Activated T-cell treated with anti-CD3 and anti-CD28 coated beads for 1 hour (primary cell): Measurements from ENCODE around the gene SKIC2.
"Not testable (repeated sequence)": the region's sequence is repeated elsewhere in the genome, so short reads cannot be mapped to it uniquely, and the experiment has no call there.

ENCODE experiments used
- DNase-seq: peaks from one replicate; pipeline ENCODE4 v3.0.0-alpha.2; 2020; ENCODE audit warnings: low read depth

SKIC2 gene

DNA sequence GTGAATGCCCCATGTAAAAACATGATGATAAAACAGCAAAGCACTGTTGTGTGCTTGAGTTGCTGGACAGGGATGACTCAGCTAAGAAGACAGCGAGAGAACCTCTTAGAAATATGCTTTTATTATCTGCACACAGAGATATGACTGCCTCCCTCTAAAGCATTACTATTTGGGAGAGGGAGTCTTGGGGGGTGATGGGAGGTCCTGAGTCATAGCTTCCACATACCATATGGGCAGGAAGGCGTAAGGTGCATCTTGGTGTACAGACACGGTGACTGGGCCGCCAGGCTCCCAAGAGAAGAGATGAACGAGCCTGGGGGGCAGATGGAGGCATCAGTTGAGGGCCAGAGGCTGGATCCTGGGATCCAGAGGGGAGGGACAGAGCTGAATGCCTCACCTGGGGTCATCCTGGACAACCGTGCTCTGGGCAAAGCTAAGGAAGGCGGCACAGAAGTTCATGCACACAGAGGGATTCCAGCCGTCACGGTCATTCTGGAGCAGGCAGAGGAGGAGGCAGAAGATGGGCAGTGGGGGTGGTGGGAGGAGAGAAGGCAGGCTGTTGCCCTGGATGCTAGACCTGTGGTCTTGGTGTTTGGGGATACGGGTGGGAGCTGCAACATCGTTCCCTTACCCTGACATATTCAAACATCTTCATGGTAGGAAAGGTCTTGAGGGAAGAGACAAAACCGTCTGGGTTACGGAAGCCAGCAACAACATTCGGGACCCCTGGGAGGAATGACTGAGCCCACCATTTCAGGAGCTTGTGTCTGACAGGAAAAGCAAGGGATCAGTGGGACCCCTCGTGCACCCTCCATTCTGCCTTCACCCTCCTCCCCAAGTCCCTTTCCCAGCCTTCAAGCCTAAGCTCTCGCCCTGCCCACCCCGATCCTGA is 11.0 kb downstream of the SKIC2 start:
- no peak for DNase-seq

DNA sequence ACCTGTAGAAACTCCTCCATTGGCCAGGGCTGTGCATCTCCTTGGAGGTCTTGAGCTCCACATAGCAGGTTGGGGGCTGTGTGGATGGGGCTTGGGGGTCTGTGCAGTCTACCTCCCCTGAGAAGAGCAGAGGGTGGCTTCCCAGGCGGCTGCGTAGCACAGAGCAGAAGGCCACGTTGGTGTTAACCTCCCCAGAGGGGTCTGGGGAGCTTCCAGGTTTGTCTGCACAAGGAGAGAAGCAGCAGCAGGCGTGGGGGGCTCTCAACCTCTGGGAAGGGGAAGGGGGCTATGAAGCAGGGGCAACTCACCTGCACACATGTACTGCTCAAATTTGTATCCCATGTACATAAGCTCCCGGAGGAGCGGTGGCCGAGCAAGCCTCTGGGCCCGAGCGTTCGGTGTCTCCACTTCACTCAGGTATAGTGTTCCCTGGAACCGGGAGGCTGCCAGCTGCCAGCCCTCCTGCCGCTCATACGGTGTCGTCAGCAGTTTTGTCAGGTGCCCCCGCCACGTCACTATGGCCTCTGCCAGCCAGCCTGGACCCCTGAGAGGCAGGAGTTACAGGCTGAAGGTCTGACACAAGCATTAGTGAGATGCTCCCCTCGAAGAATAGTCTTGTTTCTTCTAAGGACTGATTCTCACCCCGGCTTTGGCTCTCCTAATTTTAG is 11.8 kb downstream of the SKIC2 start:
- no peak for DNase-seq

DNA sequence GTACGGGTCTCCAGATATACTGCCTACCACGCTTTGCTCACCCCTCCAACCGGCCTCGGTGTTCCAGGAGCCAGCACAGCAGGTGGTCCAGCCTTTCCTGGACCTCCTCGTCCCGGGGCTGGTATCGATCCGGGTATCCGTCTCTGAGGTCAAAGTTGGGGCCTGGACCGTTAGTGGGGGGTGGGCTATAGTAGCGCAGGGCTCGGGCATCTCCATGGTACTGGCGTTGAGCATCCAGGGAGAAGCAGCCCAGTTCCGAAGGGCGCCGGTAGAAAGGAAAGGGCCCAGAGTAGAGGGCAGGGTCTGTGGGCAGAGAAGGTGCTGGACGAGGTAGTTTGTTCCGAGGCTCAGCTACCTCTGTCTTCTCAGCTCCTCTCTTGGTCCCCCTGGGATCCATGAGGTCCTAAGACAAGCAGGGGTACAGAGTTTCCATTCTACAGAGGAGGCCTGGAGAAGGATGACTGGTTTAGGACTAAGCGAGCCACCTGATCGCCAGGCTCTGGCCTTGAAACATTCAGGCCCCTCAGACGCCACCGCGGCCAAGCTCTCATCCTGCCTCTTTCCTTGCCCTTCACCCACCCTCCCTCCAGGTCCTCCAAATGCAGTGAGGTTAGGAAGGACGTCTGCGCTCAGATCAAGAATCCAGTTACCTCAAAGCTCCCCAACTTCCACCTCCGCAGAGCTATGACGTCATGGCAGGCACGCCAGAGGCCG is 12.5 kb downstream of the SKIC2 start:
- DNase-seq: no peak

DNA sequence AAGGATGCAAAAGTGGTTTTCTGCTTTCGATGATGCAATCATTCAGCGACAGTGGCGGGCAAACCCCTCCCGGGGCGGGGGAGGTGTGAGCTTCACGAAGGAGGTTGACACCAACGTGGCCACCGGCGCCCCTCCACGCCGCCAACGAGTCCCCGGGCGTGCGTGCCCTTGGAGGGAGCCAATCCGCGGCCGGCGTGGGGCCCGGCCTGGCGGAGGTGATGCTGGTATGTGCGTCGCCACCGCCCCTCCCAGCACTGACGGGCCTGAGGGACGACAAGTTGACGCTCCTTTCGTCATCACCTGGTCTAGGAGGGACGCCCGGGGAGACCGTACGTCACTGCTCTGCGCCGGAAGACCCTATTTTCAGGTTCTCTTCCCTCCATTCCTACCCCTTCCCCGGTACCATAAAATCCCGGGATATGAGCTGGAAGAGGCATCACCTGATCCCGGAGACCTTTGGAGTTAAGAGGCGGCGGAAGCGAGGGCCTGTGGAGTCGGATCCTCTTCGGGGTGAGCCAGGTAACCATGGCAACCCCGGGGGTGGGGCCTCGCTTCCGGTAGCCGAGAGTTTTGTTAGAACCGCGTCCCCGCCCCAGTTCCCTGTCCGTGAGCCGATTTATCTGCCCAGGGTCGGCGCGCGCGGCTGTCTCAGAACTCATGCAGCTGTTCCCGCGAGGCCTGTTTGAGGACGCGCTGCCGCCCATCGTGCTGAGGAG is 13.2 kb downstream of the SKIC2 start, which contains the start of gene DXO:
TSS of gene DXO (minus strand) at position 146 of the 716 bp plus-strand sequence. CDS start 463 bp downstream, outside the sequence.
- peak; percentile 91 for DNase-seq

DNA sequence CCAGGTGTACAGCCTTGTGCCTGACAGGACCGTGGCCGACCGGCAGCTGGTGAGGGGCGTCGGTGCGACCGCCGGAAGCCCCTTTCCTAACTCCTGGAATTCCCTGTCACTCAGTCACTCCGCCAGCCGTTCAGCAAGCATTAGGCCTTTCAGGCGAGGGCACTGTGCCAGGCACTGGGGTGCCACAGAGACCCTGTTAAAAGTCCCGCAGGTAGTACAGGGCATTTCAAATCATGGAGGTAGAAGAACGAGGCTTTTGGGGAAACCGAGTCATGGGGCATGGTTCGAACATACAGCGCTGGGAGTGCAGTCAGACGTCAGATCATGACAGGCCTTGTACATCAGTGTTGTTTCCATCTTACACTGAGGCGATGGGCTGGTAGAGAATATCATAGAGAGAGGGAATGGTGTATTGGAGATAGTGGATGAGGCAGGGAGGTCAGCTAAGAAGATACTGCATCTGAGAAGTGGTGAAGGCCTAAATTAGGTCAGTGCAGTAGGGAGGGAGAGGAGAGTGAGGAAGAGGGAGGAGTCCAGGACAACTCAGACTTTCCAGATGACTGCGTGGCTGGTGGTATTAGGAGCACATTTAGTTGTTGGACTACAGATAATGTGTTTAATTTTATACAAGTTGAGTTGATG is 13.9 kb downstream of the SKIC2 start:
- no peak for DNase-seq

DNA sequence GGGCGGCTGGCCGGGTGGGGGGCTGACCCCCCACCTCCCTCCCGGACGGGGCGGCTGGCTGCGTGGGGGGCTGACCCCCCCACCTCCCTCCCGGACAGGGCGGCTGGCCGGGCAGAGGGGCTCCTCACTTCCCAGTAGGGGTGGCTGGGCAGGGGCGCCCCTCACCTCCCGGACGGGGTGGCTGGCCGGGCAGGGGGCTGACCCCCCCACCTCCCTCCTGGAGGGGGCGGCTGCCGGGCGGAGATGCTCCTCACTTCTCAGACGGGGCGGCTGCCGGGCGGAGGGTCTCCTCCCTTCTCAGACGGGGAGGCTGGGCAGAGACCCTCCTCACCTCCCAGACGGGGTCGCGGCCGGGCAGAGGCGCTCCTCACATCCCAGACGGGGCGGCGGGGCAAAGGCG is 17.1 kb downstream of the SKIC2 start:
- not testable (repeated sequence) for DNase-seq

DNA sequence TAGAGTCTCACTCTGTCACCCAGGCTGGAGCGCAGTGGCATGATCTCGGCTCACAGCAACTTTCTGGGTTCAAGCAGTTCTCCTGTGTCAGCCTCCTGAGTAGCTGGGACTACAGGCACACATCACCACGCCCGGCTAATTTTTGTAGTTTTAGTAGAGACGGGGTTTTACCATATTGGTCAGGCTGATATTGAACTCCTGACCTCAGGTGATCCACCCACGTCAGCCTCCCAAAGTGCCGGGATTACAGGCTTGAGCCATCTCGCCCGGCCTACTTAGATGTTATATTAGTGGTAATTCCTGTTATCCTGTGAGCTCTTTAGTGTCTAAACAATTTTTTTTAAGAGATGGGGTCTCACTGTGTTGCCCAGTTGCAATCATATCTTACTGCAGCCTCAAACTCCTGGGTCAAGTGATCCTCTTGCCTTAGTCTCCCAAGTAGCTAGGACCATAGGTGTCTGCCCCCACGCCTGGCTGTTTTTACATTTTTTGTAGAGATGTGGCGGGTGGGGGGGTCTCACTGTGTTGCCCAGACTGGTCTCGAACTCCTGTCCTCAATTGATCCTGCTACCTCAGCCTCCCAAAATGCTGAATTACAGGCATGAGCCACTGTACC is 18.9 kb downstream of the SKIC2 start:
- no peak for DNase-seq

DNA sequence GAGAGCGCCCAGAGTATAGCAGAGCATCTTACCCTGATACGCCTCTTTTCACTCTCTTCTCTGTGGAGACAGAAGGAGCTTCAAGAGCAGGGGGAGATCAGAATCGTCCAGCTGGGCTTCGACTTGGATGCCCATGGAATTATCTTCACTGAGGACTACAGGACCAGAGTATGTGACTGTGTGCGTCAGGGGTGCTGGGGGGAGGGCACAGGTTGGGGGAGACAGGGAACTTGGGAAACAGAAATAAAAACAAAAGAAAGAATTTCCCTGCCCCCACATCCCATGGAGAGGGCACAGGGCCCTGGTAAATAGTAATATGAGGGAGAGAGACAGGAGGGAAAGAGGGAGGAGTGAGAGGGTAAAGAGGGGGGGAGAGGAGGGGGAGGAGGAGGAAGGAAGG is 19.9 kb downstream of the SKIC2 start:
- DNase-seq: no peak

DNA sequence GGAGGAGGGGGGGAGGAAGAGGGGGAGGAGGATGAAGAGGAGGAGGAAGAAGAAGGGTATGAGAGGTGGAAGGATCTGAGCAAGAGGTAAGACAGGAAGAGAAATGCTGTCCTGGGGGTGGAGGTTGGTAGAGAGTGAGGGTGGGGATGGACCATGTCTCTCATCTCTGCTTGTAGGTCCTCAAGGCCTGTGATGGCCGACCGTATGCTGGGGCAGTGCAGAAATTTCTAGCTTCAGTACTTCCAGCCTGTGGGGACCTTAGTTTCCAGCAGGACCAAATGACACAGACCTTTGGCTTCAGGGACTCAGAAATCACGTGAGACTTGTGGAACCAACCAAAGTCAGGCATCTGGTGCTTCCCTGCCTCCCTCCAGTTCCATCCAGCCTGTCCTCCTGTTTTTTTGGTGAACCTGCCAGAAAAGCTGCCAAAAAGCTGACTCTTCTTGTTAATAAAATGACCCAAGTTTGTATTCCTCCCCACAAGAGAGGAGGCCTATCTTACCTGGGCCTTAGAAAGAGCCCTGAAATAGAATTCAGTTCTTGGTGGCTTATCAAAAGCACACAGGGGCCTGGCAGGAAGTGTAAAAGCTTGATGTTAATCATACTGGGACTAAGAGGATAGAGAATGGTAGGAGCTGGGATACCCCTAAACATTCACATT is 20.4 kb downstream of the SKIC2 start:
- no peak for DNase-seq

DNA sequence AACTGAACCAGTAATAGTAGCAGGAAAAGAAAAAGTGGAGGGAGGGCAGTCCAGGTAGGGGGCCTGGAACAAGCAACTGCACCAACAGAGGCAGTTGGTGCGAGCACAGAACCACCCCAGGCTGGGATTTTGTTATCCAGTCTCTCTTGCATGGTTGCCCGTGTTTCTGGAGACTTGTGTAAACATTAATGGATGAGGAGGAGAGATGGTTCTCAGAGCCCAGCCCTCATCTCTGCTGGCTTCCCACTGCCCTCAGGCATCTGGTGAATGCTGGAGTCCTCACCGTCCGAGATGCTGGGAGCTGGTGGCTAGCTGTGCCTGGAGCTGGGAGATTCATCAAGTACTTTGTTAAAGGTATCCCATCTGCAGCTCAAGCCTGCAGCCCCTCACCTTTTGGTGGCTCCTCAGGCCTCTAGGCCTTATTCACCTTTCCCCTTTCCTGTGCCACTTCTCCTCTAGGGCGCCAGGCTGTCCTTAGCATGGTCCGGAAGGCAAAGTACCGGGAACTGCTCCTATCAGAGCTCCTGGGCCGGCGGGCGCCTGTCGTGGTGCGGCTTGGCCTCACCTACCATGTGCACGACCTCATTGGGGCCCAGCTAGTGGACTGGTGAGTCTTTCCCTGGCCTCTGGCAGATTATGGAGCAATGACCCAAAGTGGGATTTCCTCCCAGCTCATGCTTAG is 21.4 kb downstream of the SKIC2 start:
- not testable (repeated sequence) for DNase-seq

DNA sequence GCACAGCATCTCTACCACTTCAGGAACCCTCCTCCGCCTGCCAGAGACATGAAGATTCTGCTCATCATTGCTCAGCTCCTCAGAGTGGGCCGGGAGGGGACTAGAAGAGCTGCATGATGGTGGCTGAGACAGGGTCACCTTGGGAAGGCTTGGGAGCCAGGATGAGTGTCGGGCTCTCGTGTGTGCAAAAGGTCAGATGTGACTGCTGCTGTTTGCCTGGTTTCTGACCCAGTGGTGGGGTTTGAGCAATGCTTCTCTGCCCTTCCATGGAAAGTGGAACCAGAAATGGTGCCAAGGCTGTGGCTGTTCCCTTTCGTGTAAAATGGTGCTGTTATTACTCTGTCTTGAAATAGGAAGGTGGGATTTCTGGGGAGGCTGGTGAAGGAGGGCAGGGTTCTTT is 22.0 kb downstream of the SKIC2 start:
- DNase-seq: not testable (repeated sequence)

DNA sequence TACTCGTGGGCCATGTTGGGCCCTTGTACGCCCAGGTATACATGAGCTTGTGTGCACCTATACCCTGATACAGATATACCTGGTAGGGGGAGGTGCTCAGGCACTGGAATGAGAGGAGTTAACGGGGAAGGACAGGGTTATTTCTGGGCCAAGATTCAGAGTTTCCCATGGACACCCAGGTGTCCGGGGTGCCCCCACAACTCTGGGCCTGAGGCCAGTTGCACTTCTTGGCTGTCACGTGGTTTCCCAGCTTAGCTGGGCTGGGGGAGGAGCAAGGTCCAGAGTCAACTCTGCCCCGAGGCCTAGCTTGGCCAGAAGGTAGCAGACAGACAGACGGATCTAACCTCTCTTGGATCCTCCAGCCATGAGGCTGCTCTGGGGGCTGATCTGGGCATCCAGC is 22.8 kb downstream of the SKIC2 start, which contains the start of gene C4A:
TSS of gene C4A (plus strand) at position 314 of the 400 bp plus-strand sequence. CDS start at position 365, 51 bp downstream.
- DNase-seq: not testable (repeated sequence)

DNA sequence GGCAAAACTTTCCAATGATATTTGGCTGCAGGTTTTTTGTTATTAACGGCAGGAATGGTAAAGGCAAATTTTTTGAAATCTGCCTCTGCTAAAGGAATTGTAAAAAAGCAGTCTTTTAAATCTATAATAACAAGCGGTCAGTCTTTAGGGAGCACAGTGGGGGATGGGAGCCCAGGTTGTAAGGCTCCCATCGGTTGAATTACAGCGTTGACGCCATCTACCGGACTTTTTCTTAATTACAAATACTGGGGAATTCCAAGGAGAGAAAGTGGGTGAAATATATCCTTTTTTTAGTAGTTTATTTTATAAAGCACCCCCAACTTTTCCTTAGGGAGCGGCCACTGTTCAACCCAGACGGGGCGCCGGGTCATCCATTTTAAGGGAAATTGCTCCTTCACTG is 30.4 kb downstream of the SKIC2 start:
- DNase-seq: not testable (repeated sequence)

DNA sequence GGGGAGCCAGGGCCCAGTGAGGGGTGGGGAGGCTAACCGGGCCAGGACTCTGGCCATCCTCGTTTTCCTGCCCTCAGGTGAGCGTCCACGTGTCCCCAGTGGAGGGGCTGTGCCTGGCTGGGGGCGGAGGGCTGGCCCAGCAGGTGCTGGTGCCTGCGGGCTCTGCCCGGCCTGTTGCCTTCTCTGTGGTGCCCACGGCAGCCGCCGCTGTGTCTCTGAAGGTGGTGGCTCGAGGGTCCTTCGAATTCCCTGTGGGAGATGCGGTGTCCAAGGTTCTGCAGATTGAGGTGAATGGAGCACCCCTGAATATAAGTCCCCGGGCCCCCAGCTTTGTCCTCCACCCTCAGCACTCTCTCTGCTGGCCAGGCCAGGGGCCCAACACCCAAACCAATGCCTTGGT is 35.4 kb downstream of the SKIC2 start:
- DNase-seq: not testable (repeated sequence)

DNA sequence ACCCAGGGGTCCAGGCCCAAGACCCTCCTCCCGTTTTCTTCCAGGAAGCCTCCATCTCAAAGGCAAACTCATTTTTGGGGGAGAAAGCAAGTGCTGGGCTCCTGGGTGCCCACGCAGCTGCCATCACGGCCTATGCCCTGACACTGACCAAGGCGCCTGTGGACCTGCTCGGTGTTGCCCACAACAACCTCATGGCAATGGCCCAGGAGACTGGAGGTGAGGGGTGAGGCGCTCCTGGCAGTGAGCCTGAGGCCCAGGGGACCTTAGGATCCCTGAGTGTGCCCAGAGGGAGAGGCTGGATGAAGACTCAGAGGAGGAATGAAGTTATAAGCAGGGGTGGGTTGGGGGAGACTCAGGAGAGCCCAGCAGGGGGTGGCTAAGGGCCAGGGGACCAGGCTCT is 37.4 kb downstream of the SKIC2 start:
- not testable (repeated sequence) for DNase-seq

DNA sequence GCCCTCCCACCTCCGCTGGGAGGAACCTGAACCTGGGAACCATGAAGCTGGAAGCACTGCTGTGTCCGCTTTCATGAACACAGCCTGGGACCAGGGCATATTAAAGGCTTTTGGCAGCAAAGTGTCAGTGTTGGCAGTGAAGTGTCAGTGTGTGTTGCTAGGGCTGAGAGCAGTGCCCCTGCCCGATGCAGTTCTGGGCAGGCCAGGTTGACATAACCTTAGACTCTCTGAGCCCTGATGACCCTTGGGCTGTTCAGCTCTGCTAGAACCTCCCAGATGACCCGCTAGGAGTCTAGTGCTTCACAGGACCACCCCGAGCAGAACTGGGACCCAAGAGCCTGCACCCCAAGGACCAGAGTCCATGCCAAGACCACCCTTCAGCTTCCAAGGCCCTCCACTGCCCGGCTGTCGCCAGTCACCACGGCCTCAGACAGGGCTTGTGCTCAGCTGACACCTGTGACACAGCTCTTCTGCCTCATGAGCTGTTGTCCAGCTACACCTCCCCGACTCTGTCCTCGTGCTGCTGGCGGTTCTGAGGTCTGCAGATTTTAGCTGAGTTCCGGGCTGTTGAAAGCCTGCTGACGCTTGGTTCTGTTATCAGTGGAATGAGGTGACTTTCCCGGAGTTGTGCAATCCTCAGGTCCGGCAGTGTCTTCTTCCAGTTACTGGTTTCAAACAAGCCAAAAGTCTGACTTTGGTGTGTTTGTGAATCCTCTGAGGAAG is 43.7 kb downstream of the SKIC2 start:
- DNase-seq: not testable (repeated sequence)

DNA sequence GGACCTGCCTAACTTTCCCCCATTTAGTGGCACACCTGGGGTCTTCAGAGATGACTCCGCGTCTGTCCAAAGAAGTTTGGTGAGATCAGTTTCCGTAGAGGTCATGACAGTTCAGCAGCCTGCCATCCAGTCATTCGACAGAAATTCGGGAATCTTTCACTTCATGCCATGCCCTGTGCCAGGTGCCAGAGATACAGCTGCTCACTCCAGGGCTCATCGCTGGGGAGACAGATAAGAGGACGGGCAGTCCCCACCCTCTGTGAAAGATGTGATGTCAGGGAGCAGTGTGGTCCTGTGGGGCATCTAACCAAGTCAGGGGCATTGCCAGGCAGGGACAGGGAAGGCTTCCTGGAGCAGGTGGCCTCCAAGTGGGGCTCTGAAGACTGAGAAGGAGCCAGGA is 44.3 kb downstream of the SKIC2 start:
- not testable (repeated sequence) for DNase-seq

DNA sequence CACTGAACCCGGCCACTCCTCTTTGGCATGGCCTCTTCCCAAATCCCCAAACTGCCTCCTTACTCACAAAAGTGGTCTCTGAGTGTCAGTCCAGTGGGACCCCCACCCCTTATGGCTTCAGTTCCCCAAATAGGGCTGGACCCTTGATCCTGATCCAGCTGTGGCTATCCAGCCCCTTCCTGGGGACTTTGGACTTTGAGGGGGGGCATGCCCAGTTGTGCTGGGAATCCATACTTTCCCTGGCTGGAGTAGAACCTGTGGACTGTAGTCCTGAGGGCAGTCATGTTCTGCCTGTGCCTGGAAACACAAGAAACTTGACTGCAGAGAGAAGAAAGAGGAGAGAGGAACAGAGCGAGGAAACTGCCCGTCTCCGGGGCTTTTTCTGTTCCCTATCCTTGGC is 45.4 kb downstream of the SKIC2 start:
- DNase-seq: not testable (repeated sequence)
